ENCODE results near the gene COL28A1.

COL28A1 gene

GRCh38 chr7:7452652-7453051 lies 83.0 kb downstream of the COL28A1 start:
- Histone ChIP-seq H3K27ac (ENCODE audit: low read depth, low read length) (no peak overlapping the region), H2AFZ (ENCODE audit: low read depth, low read length, severe bottlenecking) (no peak overlapping the region), H3K79me2 (ENCODE audit: insufficient read depth, low read length) (no peaks in the 10 kb centered on the region), H3K4me2 (ENCODE audit: low read depth, low read length, poor library complexity, severe bottlenecking) (no peak overlapping the region), H3K4me3 (ENCODE audit: insufficient read depth, low read length, poor library complexity, severe bottlenecking) (no peak overlapping the region), H3K9ac (ENCODE audit: low read length) (no peak overlapping the region), H3F3A (ENCODE audit: insufficient read depth) (no peaks in the 10 kb centered on the region), H3K36me3 (ENCODE audit: low read length) (peaks cover 6% of the 10 kb centered on the region), H3K9me3 (ENCODE audit: insufficient read depth, low read length) (peaks cover 16% of the 10 kb centered on the region; the same call in 1 of the 2 replicates), H3K27me3 (ENCODE audit: low read length) (no peaks in the 10 kb centered on the region), H4K20me1 (ENCODE audit: low read depth, low read length) (no peaks in the 10 kb centered on the region), H3K9me2 (replicated peaks; ENCODE audit: insufficient read depth, low read length) (no peaks in the 10 kb centered on the region)
- TF ChIP-seq CTCF (IDR thresholded peaks at IDR 0.05; ENCODE audit: insufficient read depth, low read length, poor library complexity, severe bottlenecking): no peak
- TF ChIP-seq EZH2phosphoT487 (conservative IDR thresholded peaks at IDR 0.05; ENCODE audit: low read length): no peak

GRCh38 chr7:7452119-7452518 lies 83.6 kb downstream of the COL28A1 start:
- no peaks in the 10 kb centered on the region for H3K79me2 ChIP-seq (ENCODE audit: insufficient read depth, low read length)

GRCh38 chr7:7449055-7449454 lies 86.6 kb downstream of the COL28A1 start:
- TF ChIP-seq EZH2phosphoT487 (conservative IDR thresholded peaks at IDR 0.05; ENCODE audit: low read length): no peak
- TF ChIP-seq CTCF (IDR thresholded peaks at IDR 0.05; ENCODE audit: insufficient read depth, low read length, poor library complexity, severe bottlenecking): no peak
- no peak overlapping the region for H3K9ac ChIP-seq (ENCODE audit: low read length)
- H3K79me2 ChIP-seq (ENCODE audit: insufficient read depth, low read length): no peaks in the 10 kb centered on the region
- no peak overlapping the region for H3K27ac ChIP-seq (ENCODE audit: low read depth, low read length)
- H3K9me3 ChIP-seq (ENCODE audit: insufficient read depth, low read length): peaks cover 18% of the 10 kb centered on the region; the same call in 1 of the 2 replicates
- no peaks in the 10 kb centered on the region for H3F3A ChIP-seq (ENCODE audit: insufficient read depth)
- no peak overlapping the region for H3K4me2 ChIP-seq (ENCODE audit: low read depth, low read length, poor library complexity, severe bottlenecking)
- no peak overlapping the region for H2AFZ ChIP-seq (ENCODE audit: low read depth, low read length, severe bottlenecking)
- H3K27me3 ChIP-seq (ENCODE audit: low read length): no peaks in the 10 kb centered on the region
- no peaks in the 10 kb centered on the region for H3K9me2 ChIP-seq (replicated peaks; ENCODE audit: insufficient read depth, low read length)
- H4K20me1 ChIP-seq (ENCODE audit: low read depth, low read length): no peaks in the 10 kb centered on the region
- peaks cover 6% of the 10 kb centered on the region for H3K36me3 ChIP-seq (ENCODE audit: low read length)
- H3K4me3 ChIP-seq (ENCODE audit: insufficient read depth, low read length, poor library complexity, severe bottlenecking): no peak overlapping the region

More at GRCh38 chr7:7452119-7452518, 83.6 kb downstream of the COL28A1 start:
- Histone ChIP-seq H3K9me2 (replicated peaks; ENCODE audit: insufficient read depth, low read length) (no peaks in the 10 kb centered on the region), H3F3A (ENCODE audit: insufficient read depth) (no peaks in the 10 kb centered on the region), H3K9ac (ENCODE audit: low read length) (no peak overlapping the region), H3K27ac (ENCODE audit: low read depth, low read length) (no peak overlapping the region), H2AFZ (ENCODE audit: low read depth, low read length, severe bottlenecking) (no peak overlapping the region), H3K36me3 (ENCODE audit: low read length) (peaks cover 6% of the 10 kb centered on the region), H3K27me3 (ENCODE audit: low read length) (no peaks in the 10 kb centered on the region), H3K4me2 (ENCODE audit: low read depth, low read length, poor library complexity, severe bottlenecking) (no peak overlapping the region), H3K4me3 (ENCODE audit: insufficient read depth, low read length, poor library complexity, severe bottlenecking) (no peak overlapping the region), H3K9me3 (ENCODE audit: insufficient read depth, low read length) (peaks cover 18% of the 10 kb centered on the region; the same call in 1 of the 2 replicates), H4K20me1 (ENCODE audit: low read depth, low read length) (no peaks in the 10 kb centered on the region)
- TF ChIP-seq CTCF (IDR thresholded peaks at IDR 0.05; ENCODE audit: insufficient read depth, low read length, poor library complexity, severe bottlenecking) (no peak), EZH2phosphoT487 (conservative IDR thresholded peaks at IDR 0.05; ENCODE audit: low read length) (no peak)

Measured in SU-DHL-6 (cell line).